Endothelial cell of umbilical vein (primary cell): ENCODE data around the gene PDZD4. TPM values are rescaled to one million over a fixed set of nuclear protein-coding genes. Genes with fewer than 3 reads are reported as not detected.

ENCODE experiments used
- Bru-seq: library from RNA; stranded (reverse); fragments of 400-500 nt; gene quantifications from one replicate; lab custom pipeline; 2021; lab: Mats Ljungman, UMichigan
- BruChase-seq, 2 experiments: library from RNA; stranded (reverse); fragments of 400-500 nt; gene quantifications; one replicate each; lab custom pipeline; 2021; lab: Mats Ljungman, UMichigan
- BruUV-seq: library from RNA; stranded (reverse); fragments of 400-500 nt; replicated peaks from 2 replicates; lab custom pipeline; 2021; lab: Mats Ljungman, UMichigan
- CTCF ChIA-PET: fragments of 300-600, 350-600 bp; sonication (Branson Sonifier 250); formaldehyde crosslinking; loops from one replicate; lab custom pipeline; 2021; ENCODE audit warnings: antibody characterized with exemption, inconsistent platforms; lab: Charles Lee
- POLR2A ChIA-PET: fragments of 300-600, 350-600 bp; sonication (Branson Sonifier 250); formaldehyde crosslinking; loops from one replicate; lab custom pipeline; 2021; ENCODE audit warnings: antibody characterized with exemption, inconsistent platforms; lab: Charles Lee
- DNase-seq: peaks from one replicate; pipeline ENCODE4 v3.0.0-alpha.2; 2011; ENCODE audit warnings: low read depth, low spot score
- FAIRE-seq: peaks from 2 replicates; lab custom pipeline; 2011; peaks lifted over from hg19 to GRCh38; lab: Jason Lieb, UNC
- H2AFZ ChIP-seq: 2 replicates; pipeline ENCODE4 v1.6.0; 2012; ENCODE audit warnings: low read depth, low read length, control low read depth, inconsistent platforms
- H3K27ac ChIP-seq: 2 replicates; pipeline ENCODE4 v1.5.1; 2011; ENCODE audit warnings: low read depth, mild to moderate bottlenecking, control low read depth, low read length, moderate library complexity; ENCODE audit not compliant: insufficient read depth
- H3K27me3 ChIP-seq, 2 experiments: 2 replicates each; pipeline versions ENCODE4 v1.6.0 to v1.6.1; 2011; ENCODE audit warnings: low read length in 2 of 2, mixed read lengths in 1 of 2; ENCODE audit not compliant: control insufficient read depth in 2 of 2, insufficient read depth in 2 of 2
- H3K36me3 ChIP-seq, 2 experiments: 2 replicates in 1 of 2; 3 replicates in 1 of 2; pipeline ENCODE4 v1.5.1; 2011; ENCODE audit warnings: low read length in 2 of 2, mild to moderate bottlenecking in 1 of 2, moderate library complexity in 1 of 2; ENCODE audit not compliant: control insufficient read depth in 2 of 2, insufficient read depth in 2 of 2; ENCODE audit errors: extremely low read depth in 1 of 2
- H3K4me1 ChIP-seq: 3 replicates; pipeline ENCODE4 v1.5.1; 2011; ENCODE audit warnings: mild to moderate bottlenecking, low read length; ENCODE audit not compliant: control insufficient read depth, insufficient read depth; ENCODE audit errors: extremely low read depth
- H3K4me2 ChIP-seq: 2 replicates; pipeline ENCODE4 v1.6.1; 2011; ENCODE audit warnings: low read length, control low read depth, mixed read lengths; ENCODE audit not compliant: insufficient read depth
- H3K4me3 ChIP-seq, 3 experiments: fragments of 200-600 bp in 1 of 3; sonication (generic), shearing (Covaris generic) in 1 of 3; replicated peaks in 1 of 3; 2 replicates each; pipeline ENCODE4 v1.5.1; 2011 to 2016; ENCODE audit warnings: control low read depth in 3 of 3, low read length in 3 of 3, mild to moderate bottlenecking in 2 of 3, inconsistent platforms in 1 of 3, low read depth in 1 of 3, moderate library complexity in 1 of 3; ENCODE audit not compliant: insufficient read depth in 1 of 3
- H3K79me2 ChIP-seq: 2 replicates; pipeline ENCODE4 v1.6.0; 2012; ENCODE audit warnings: low read length, inconsistent platforms; ENCODE audit not compliant: control insufficient read depth, insufficient read depth
- H3K9ac ChIP-seq: replicated peaks from 2 replicates; pipeline ENCODE3; 2011; ENCODE audit warnings: low read length, control low read depth; ENCODE audit not compliant: insufficient read depth; ENCODE audit errors: extremely low read depth
- H3K9me1 ChIP-seq: replicated peaks from 3 replicates; pipeline ENCODE4 v1.6.0; 2011; ENCODE audit warnings: mild to moderate bottlenecking, low read length; ENCODE audit not compliant: control insufficient read depth, insufficient read depth; ENCODE audit errors: extremely low read depth
- H3K9me3 ChIP-seq: replicated peaks from 2 replicates; pipeline ENCODE4 v1.5.1; 2012; ENCODE audit warnings: low read length, inconsistent platforms; ENCODE audit not compliant: control insufficient read depth, insufficient read depth
- H4K20me1 ChIP-seq: replicated peaks from 2 replicates; pipeline ENCODE3; 2011; ENCODE audit warnings: mild to moderate bottlenecking, low read length; ENCODE audit not compliant: control insufficient read depth, insufficient read depth; ENCODE audit errors: extremely low read depth
- EZH2 ChIP-seq: IDR thresholded peaks from 2 replicates; pipeline ENCODE4 v1.6.1; 2012; ENCODE audit warnings: borderline replicate concordance, low read depth, mild to moderate bottlenecking, moderate library complexity, low read length, inconsistent platforms; ENCODE audit not compliant: severe bottlenecking
- FOS ChIP-seq: IDR thresholded peaks from 2 replicates; pipeline ENCODE4 v1.6.1; 2011; ENCODE audit warnings: mild to moderate bottlenecking, low read length, moderate library complexity, borderline replicate concordance; ENCODE audit not compliant: insufficient read depth
- GATA2 ChIP-seq: IDR thresholded peaks from 2 replicates; pipeline ENCODE4 v1.7.0; 2011; ENCODE audit warnings: low read depth, mild to moderate bottlenecking, moderate library complexity, mixed read lengths, low read length; ENCODE audit not compliant: insufficient read length, insufficient read depth
- JUN ChIP-seq: IDR thresholded peaks from 2 replicates; pipeline ENCODE4 v1.6.1; 2011; ENCODE audit warnings: borderline replicate concordance, low read depth; ENCODE audit not compliant: insufficient read length, insufficient read depth
- POLR2A ChIP-seq: IDR thresholded peaks from 2 replicates; pipeline ENCODE4 v1.6.1; 2012; ENCODE audit warnings: low read depth, mild to moderate bottlenecking, control low read depth, low read length
- dilution Hi-C: fragments of 300-500 bp; cut with MboI; formaldehyde crosslinking; loops from one replicate; pipeline ENCODE4 v1.15.0; 2019; ENCODE audit warnings: low sequenced_read_pairs; ENCODE audit not compliant: extremely low pct_ligation_motif_present
- intact Hi-C: fragments of 100-400 bp; cut with micrococcal nuclease; formaldehyde crosslinking; loops from one replicate; pipeline ENCODE4 v1.10.0; 2022
- long read RNA-seq: library from polyadenylated mRNA; stranded (forward); transcript quantifications from one replicate; pipeline ENCODE4 v2.0.0, GENCODE V29; 2021
- polyA minus RNA-seq, 3 experiments: library from RNA; depleted of rRNA, polyadenylated mRNA; stranded (reverse); fragments of >200 nt; gene quantifications; 1 replicate in 1 of 3; 2 replicates in 2 of 3; pipeline ENCODE4 v1.2.3, GENCODE V29; 2011
- polyA plus RNA-seq, 4 experiments: library from polyadenylated mRNA; depleted of rRNA in 3 of 4; stranded (reverse) in 3 of 4; unstranded in 1 of 4; fragments of >200 nt; gene quantifications; 2 replicates each; pipeline versions ENCODE4 v1.2.1 to v1.2.3, GENCODE V29; 2011 to 2012; ENCODE audit warnings: missing spikeins in 1 of 4
- total RNA-seq: library from RNA; stranded (reverse); gene quantifications from 2 replicates; pipeline ENCODE4 v1.2.3, GENCODE V29; 2021

The PDZD4 gene
- total RNA-seq: 0.09 TPM in 2 replicates
- polyA plus RNA-seq: 0.07 and 0.08 TPM in 2 replicates
- 0.06 and 0.13 TPM in 2 replicates for polyA plus RNA-seq (2011; cell fraction: cytosol; rRNA removed)
- 0.36 and 0.41 TPM in 2 replicates for polyA plus RNA-seq (2011; cell fraction: nucleus; rRNA removed)
- polyA plus RNA-seq (2012): 0.22 TPM in 1 of 2 replicates, not detected in the other
- 0.04 and 0.12 TPM in 2 replicates for polyA minus RNA-seq
- not detected for polyA minus RNA-seq (2011; cell fraction: cytosol; rRNA and poly(A)+ RNA removed)
- not detected in 2 replicates for polyA minus RNA-seq (2011; cell fraction: nucleus; rRNA and poly(A)+ RNA removed)
- percentile 3 among the genes with signal in this experiment for Bru-seq, nascent RNA
- BruChase-seq, experiment 1, labeled RNA remaining after a 6-hour chase: percentile 4 among the genes with signal in this experiment
- BruChase-seq, experiment 2, labeled RNA remaining after a 2-hour chase: not detected
- long read RNA-seq: 0 reads

DNA sequence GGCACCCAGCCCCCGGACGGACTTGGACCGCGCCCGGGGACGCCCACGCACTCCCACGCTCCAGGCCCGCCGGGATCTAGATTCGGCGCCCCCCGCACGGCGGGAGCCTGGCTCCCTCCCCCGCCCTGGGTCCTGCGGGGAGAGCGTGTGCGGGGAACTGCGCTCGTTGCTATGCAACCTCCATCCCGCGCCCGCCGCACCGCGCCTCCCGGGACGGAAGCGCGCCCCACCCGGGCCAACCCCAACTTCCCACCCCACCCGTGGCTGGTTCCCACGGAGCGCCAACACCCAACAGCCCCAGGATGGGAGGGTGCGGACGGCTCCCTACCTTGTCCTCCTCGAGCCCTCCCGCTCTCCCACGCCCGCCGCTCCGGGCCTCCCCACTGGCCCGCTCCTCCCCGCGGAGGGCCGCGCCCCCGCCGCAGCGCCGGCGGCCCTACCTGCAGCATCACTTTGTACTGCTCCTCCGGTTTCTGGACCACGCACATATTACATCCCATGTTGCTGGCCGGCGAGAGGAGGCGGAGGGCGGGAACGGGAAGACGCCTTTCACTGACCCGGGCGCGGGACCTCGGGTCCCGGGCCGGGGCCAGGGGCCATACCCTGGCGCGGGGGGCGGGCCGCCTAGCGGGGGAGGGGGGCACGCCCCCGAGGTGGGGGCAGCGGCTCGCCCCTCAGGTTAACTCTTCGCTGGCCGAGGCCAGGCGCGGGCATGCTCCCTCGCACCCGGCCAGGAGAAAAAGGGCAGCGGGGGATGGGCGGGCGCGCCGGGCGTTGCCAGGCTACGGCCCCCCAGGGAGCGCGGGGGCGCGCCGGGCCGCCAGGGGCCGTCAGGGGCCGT lies at the start of gene PDZD4:
TSS of gene PDZD4 (minus strand) at position 746 of the 841 bp plus-strand sequence. CDS start at position 500, 246 bp downstream.
- H3K4me3 ChIP-seq: no peak within 1 kb of the TSS

GRCh38 chrX:153879741-153880439 lies 49.5 kb upstream of the PDZD4 start:
- ChIA-PET CTCF (no interaction called here), POLR2A (no interaction called here)
- Histone ChIP-seq H3K4me3 (no peak overlapping the region), H3K4me1 (no peaks in the 10 kb centered on the region), H3K9me1 (no peaks in the 10 kb centered on the region), H3K79me2 (no peaks in the 10 kb centered on the region), H3K27me3 (peaks cover 17 to 19% of the 10 kb centered on the region in 2 experiments), H3K9me3 (no peaks in the 10 kb centered on the region), H3K27ac (no peak overlapping the region), H3K36me3 (no peaks in the 10 kb centered on the region), H3K9ac (no peak overlapping the region), H4K20me1 (no peaks in the 10 kb centered on the region), H3K4me2 (no peak overlapping the region), H2AFZ (no peak overlapping the region)
- BruUV-seq: no TSS peak
- dilution Hi-C loops: no loop called here
- intact Hi-C loops: loop anchor here (10.0 kb wide), 2 partner anchors 65 to 85 kb away; partner anchors contain the start of genes IDH3G and SSR4
- DNase-seq: no peak
- no peak for TF ChIP-seq FOS
- TF ChIP-seq POLR2A: no peak
- no peak for TF ChIP-seq EZH2
- no peak for TF ChIP-seq GATA2
- no peak for FAIRE-seq

More for the DNA sequence above, at the start of gene PDZD4:
- Histone ChIP-seq H3K36me3 (no peaks in the 10 kb centered on the region), H3K27me3 (peaks cover 33 to 38% of the 10 kb centered on the region in 2 experiments), H3K27ac (no peak within 1 kb of the TSS), H3K79me2 (no peaks in the 10 kb centered on the region), H2AFZ (no peak within 1 kb of the TSS), H3K9me3 (no peaks in the 10 kb centered on the region), H4K20me1 (no peaks in the 10 kb centered on the region), H3K9me1 (no peaks in the 10 kb centered on the region), H3K4me2 (no peak within 1 kb of the TSS), H3K9ac (no peak within 1 kb of the TSS), H3K4me1 (no peaks in the 10 kb centered on the region)
- ChIA-PET CTCF (no interaction called here), POLR2A (no interaction called here)
- DNase-seq: no peak
- dilution Hi-C loops: no loop called here
- TF ChIP-seq EZH2: peak; percentile 72
- TF ChIP-seq JUN: no peak
- no TSS peak for BruUV-seq
- no peak for FAIRE-seq
- intact Hi-C loops: no loop called here
